Upper lobe of left lung (tissue), 6 donors: ENCODE results near the gene HK2. TPM values are rescaled to one million over a fixed set of nuclear protein-coding genes. Genes with fewer than 3 reads are reported as not detected.
A peak's percentile ranks its signal among the peaks of the same experiment; 100 is the strongest.
"Not testable (repeated sequence)": the region's sequence is repeated elsewhere in the genome, so short reads cannot be mapped to it uniquely, and the experiment has no call there.

ENCODE experiments used
- ATAC-seq, 2 donors: fragments of 200-7000 bp; cut with Tn5 transposase; one replicate each; pipeline ENCODE4 v1.9.1; 2022; ENCODE audit warnings: mild to moderate bottlenecking in 2 of 2, moderate library complexity in 2 of 2; ENCODE audit not compliant: low FRiP score in 2 of 2
- DNase-seq, 2 donors: peaks; one replicate each; pipeline ENCODE4 v3.0.0-alpha.2; 2019 to 2020
- H3K27ac ChIP-seq, 4 donors: fragments of 200-600 bp; sonication (generic); one replicate each; pipeline ENCODE4 v1.5.1; 2016 to 2019
- H3K27me3 ChIP-seq, 4 donors: fragments of 200-600 bp; sonication (generic); one replicate each; pipeline ENCODE4 v1.5.1; 2017 to 2019
- H3K36me3 ChIP-seq, 4 donors: fragments of 200-600 bp; sonication (generic); one replicate each; pipeline ENCODE4 v1.5.1; 2016 to 2019
- H3K4me1 ChIP-seq, 4 donors: fragments of 200-600 bp; sonication (generic); one replicate each; pipeline ENCODE4 v1.5.1; 2018 to 2019
- H3K4me3 ChIP-seq, 4 donors: fragments of 200-600 bp; sonication (generic); one replicate each; pipeline ENCODE4 v1.5.1; 2017 to 2019; ENCODE audit warnings: mild to moderate bottlenecking in 2 of 4, moderate library complexity in 1 of 4
- H3K9me3 ChIP-seq, 4 donors: fragments of 200-600 bp; sonication (generic); one replicate each; pipeline ENCODE4 v1.5.1; 2018 to 2019
- EP300 ChIP-seq, 4 donors: sonication (generic); formaldehyde crosslinking; IDR thresholded peaks; one replicate each; pipeline ENCODE4 v1.5.1; 2017; ENCODE audit warnings: antibody characterized with exemption in 4 of 4, control low read depth in 2 of 4
- POLR2A ChIP-seq, 4 donors: fragments of 450-650 bp; IDR thresholded peaks; one replicate each; pipeline ENCODE4 v1.5.1; 2016 to 2017; ENCODE audit warnings: antibody characterized with exemption in 4 of 4, mild to moderate bottlenecking in 2 of 4
- POLR2AphosphoS5 ChIP-seq, 2 donors: sonication (generic); formaldehyde crosslinking; IDR thresholded peaks; one replicate each; pipeline ENCODE4 v1.5.1; 2017; ENCODE audit warnings: antibody characterized with exemption in 2 of 2
- WGBS, 2 donors: methylation state at CpG; one replicate each; pipeline ENCODE4 v1.1.5; 2017 to 2018; 5-methylcytosine and 5-hydroxymethylcytosine counted together
- total RNA-seq, 6 donors: library from RNA; depleted of rRNA in 4 of 6; stranded (reverse); fragments of >200 nt in 4 of 6; gene quantifications; one replicate each; pipeline versions ENCODE4 v1.1.0 to v1.2.1, GENCODE V29; 2016 to 2021
- TF ChIP-seq, protein P1 (sequence below), 6 experiments: fragments of 450-650 bp in 4 of 6; fragments of 200-600 bp in 2 of 6; sonication (generic) in 2 of 6; IDR thresholded peaks; one replicate each; pipeline ENCODE4 v1.5.1; 2016 to 2019; ENCODE audit warnings: antibody characterized with exemption in 6 of 6
- donor health status: DM: no; HTN: no; CAD: no; lungs with moderate emphysema.
- donor health status: DM: no; HTN: yes; CAD: no; lungs with severe emphysema.

HK2 gene
- total RNA-seq, 6 donors from 2014 or later: 29.0 to 98.8 (median 39.7) TPM

DNA sequence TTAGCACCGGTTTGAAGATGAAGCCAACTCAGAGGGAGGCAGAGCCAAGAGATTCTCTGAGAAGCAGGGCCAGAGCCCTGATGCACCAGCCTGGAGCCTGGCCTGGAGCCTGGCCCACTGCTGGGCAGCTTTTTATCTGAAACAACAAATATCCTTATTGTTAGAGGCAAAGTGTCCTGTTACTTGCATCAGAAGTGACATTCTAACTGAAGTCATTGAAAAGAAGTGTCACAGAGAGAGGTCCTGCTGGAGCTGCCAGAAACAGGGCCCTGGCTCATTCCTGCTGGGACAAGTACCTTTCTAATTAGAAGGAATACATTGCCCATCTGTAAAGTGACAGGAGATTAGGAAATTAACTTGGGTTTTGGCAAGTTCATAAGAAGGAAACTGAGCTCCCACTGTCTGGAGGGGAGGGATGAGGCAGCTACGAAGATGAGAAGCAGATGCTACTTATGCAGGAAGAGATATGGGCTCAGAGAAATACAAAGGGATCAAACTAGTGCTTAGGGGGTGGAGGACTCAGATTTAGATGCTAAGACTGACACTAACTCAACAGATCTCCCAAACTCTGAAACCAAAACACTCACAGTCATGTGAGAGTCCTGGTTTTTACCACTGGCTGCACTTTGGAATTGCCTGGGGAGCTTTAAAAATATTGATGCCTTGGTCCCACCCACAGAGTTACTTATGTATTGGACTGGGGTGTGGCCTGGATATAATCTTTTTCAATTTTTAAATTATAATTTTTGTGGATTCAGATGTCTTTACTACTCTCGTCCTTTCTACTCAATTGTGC lies 11.0 kb upstream of the HK2 start:
- Histone ChIP-seq H3K36me3 (no peaks in the 10 kb centered on the region), H3K4me3 (no peak overlapping the region), H3K27ac (no peak overlapping the region), H3K9me3 (no peaks in the 10 kb centered on the region), H3K27me3 (no peaks in the 10 kb centered on the region), H3K4me1 (no peaks in the 10 kb centered on the region)
- no peak for TF ChIP-seq POLR2A (IDR thresholded peaks at IDR 0.05)
- TF ChIP-seq, protein P1, sequence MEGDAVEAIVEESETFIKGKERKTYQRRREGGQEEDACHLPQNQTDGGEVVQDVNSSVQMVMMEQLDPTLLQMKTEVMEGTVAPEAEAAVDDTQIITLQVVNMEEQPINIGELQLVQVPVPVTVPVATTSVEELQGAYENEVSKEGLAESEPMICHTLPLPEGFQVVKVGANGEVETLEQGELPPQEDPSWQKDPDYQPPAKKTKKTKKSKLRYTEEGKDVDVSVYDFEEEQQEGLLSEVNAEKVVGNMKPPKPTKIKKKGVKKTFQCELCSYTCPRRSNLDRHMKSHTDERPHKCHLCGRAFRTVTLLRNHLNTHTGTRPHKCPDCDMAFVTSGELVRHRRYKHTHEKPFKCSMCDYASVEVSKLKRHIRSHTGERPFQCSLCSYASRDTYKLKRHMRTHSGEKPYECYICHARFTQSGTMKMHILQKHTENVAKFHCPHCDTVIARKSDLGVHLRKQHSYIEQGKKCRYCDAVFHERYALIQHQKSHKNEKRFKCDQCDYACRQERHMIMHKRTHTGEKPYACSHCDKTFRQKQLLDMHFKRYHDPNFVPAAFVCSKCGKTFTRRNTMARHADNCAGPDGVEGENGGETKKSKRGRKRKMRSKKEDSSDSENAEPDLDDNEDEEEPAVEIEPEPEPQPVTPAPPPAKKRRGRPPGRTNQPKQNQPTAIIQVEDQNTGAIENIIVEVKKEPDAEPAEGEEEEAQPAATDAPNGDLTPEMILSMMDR (IDR thresholded peaks at IDR 0.05): no peak
- no peak for TF ChIP-seq POLR2AphosphoS5 (IDR thresholded peaks at IDR 0.05)
- no peak for TF ChIP-seq EP300 (IDR thresholded peaks at IDR 0.05)
- WGBS, 2 donors: 63 to 71% methylated on average over 3 of the region's 3 CpGs
- no peak for DNase-seq
- no peak for ATAC-seq

DNA sequence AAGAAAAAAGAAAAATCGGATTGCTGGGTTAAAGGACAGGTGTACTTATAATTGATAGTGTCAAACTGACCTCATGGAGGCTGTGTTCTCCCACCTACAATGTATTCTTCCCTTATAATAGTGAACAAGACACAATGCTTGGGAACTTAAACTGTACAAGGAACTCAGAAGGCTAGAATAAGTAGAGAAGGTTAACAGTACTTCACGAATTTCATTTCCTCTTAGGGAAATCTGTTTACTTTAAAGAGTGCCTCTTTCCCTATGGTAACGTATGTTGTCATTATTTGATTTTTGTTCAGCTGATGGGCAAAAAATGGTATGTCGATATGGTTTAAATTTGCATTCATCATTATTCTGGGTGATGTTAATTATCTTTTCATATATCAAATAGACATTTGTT lies 9.2 kb upstream of the HK2 start:
- TF ChIP-seq POLR2AphosphoS5 (IDR thresholded peaks at IDR 0.05): no peak
- no peak for TF ChIP-seq EP300 (IDR thresholded peaks at IDR 0.05)
- TF ChIP-seq POLR2A (IDR thresholded peaks at IDR 0.05): no peak
- peak in 1 of 2 donors; percentile 68 for ATAC-seq
- H3K4me3 ChIP-seq: no peak overlapping the region
- no peak overlapping the region for H3K27ac ChIP-seq
- WGBS, 2 donors: 45 to 50% methylated on average over 4 of the region's 4 CpGs
- no peak for DNase-seq
- no peaks in the 10 kb centered on the region for H3K9me3 ChIP-seq
- H3K4me1 ChIP-seq: no peaks in the 10 kb centered on the region
- H3K36me3 ChIP-seq: no peaks in the 10 kb centered on the region
- no peaks in the 10 kb centered on the region for H3K27me3 ChIP-seq

DNA sequence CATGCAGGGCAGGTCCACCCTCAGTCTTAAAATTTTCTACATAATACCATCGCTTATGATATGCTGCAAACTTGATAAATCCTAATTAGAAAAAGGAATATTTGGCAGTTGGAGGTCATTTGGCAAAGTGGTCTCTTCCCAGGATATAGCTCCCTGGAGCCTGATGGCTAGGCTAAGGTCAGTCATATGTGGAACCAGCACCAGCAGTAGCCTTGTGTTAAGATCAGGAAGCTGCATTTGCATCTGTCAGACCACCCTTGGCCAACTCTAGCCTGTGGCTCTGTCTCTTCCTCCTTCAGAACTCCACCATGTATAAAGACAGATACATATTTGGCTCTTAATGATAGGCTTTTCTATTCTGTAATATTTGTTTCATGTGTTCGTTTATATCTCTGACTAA lies 5.4 kb upstream of the HK2 start:
- WGBS, 2 donors: 78 to 80% methylated on average over 2 of the region's 2 CpGs
- no peaks in the 10 kb centered on the region for H3K9me3 ChIP-seq
- DNase-seq (no peak), ATAC-seq (no peak)
- TF ChIP-seq POLR2AphosphoS5 (IDR thresholded peaks at IDR 0.05): no peak
- TF ChIP-seq, protein P1 (IDR thresholded peaks at IDR 0.05): no peak
- TF ChIP-seq POLR2A (IDR thresholded peaks at IDR 0.05): no peak
- TF ChIP-seq EP300 (IDR thresholded peaks at IDR 0.05): no peak
- H3K4me3 ChIP-seq: no peak overlapping the region
- H3K36me3 ChIP-seq: no peaks in the 10 kb centered on the region
- no peaks in the 10 kb centered on the region for H3K27me3 ChIP-seq
- no peak overlapping the region for H3K27ac ChIP-seq
- H3K4me1 ChIP-seq: peaks cover 3 to 7% (median 5%) of the 10 kb centered on the region in 4 donors

DNA sequence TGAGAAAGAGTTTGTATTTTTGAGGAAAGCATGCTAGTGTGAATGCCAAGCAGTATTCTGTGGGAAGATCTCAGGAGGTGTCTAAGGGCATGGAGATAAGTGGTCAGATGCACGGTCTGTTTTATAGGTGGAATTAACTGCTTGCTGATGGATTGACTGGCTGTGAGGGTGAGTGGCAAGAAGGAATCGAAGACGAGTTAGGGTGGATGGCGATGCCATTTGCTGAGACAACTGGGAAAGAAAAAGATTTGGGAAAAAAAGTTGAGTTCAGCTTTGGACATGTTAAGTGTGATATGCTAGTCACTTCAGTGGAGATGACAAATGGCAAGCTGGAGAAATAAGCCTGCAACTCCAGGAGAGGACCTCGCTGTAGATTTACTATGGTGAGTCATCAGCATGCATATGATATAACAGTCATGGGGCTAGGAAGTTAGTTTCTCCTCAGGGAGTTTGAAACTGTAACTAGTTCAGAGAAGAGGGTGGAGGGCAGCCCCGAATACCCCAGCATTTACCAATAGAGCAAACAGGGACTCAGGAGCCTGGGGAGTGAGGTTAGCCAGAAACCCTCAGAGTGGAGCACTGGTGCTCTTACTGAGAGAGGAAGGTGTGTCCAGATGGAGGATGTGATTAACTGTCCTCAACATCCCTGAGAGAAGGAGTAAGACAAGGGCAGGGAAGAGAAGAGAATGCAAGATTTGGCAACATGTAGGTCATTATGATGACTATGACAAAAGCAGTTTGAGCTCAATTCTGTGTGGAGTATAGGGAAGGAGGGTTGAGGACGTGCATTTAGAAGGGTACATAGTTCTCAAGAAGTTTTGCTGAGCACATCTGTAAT lies 2.0 kb upstream of the HK2 start:
- Histone ChIP-seq H3K27ac (no peak overlapping the region), H3K4me3 (no peak overlapping the region), H3K9me3 (no peaks in the 10 kb centered on the region), H3K4me1 (peaks cover 15 to 40% (median 32%) of the 10 kb centered on the region in 4 donors), H3K27me3 (no peaks in the 10 kb centered on the region), H3K36me3 (no peaks in the 10 kb centered on the region)
- DNase-seq (no peak), ATAC-seq (no peak)
- WGBS, 2 donors: 66 to 69% methylated on average over 7 of the region's 7 CpGs
- TF ChIP-seq POLR2A (IDR thresholded peaks at IDR 0.05) (peak in 1 of 4 donors; percentile 26), POLR2AphosphoS5 (IDR thresholded peaks at IDR 0.05) (no peak), EP300 (IDR thresholded peaks at IDR 0.05) (no peak)
- TF ChIP-seq, protein P1 (IDR thresholded peaks at IDR 0.05): no peak

DNA sequence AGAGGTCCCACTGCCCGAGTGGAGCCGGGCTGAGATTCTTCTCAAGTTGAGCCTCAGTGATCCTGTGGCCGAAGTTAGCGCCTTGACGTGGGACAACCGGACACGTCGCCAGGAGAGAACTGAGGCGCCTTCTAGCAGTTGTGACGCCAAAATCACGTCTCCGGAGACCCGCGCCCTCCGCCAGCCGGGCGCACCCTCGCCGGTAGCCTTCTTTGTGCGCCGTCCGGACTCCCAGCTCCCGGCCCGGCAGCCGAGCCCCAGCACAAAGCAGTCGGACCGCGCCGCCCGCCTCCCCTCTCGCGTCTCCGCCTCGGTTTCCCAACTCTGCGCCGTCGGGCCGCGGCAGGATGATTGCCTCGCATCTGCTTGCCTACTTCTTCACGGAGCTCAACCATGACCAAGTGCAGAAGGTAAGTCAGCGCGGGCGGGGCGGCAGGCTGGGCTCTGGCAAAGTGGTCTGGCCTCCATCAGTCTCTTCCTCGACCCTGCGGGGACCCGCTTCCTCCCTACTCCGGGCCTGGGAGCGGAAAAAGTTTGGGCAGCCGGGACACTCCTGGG lies 386 bp downstream of the HK2 start:
- peak in 1 of 2 donors; percentile 91 for DNase-seq
- ATAC-seq: peak in 1 of 2 donors; percentile 25
- Histone ChIP-seq H3K27ac (peak overlapping the region; percentile 73 to 93 (median 86)), H3K4me3 (peak overlapping the region; percentile 57 to 82 (median 64)), H3K4me1 (peaks cover 23 to 45% (median 34%) of the 10 kb centered on the region in 4 donors)
- not testable (repeated sequence) for H3K36me3 ChIP-seq, H3K9me3 ChIP-seq, H3K27me3 ChIP-seq
- WGBS, 2 donors: 0 to 1% methylated on average over 20 to 21 of the region's 51 CpGs
